ENCODE measurements around the gene ELF2.
"Not testable (repeated sequence)": the region's sequence is repeated elsewhere in the genome, so short reads cannot be mapped to it uniquely, and the experiment has no call there.

The ELF2 gene

GRCh38 chr4:139018971-139019758, 157.9 kb downstream of the ELF2 start:
- DNase-seq (ENCODE audit: low spot score), result no peak

DNA sequence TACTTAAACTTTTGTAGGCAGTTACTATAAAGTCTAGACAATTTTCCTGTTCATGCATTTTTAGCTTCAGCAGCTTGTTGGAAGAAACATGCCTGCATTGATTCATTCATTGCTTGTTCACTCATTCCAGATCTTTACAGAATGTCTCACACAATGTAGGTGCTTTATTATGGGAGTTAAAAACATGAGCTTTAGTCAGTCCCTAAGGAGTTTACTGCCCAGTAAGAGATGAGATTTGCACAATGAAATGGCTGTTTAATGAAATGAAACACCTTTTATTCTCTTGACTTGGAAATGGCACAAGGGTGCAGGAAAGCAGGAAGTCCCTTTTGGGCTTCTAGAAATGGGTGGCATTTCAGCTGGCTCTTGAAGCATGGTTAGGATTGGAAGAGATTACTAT, 158.5 kb downstream of the ELF2 start:
- no peak for DNase-seq (ENCODE audit: low spot score)

DNA sequence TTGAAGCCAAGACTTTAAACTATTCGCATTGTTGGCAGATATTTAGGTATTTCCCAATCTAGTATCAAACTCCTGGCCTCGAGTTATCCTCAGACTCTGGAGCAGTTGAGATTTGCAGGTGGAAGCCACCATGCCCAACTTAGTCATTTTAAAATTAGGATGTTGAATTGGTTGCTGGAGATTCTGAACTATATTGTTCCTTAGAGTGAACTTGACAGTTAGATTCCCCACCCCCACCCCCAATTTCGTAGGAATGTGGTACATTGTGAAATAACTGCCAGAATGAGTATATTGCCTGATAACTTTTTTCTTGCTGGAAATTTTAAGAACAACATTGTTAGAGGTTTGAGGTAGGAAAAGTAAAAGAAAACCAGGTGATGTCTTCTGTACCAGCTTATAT, 159.2 kb downstream of the ELF2 start:
- DNase-seq (ENCODE audit: low spot score), result no peak

GRCh38 chr4:139015948-139016471, 161.0 kb downstream of the ELF2 start:
- peak; percentile 63 for DNase-seq (ENCODE audit: low spot score)

- peak; percentile 92 for DNase-seq (ENCODE audit: low spot score)
Observed at GRCh38 chr4:139015269-139015947, 161.6 kb downstream of the ELF2 start, which contains the start of gene NOCT. Gene NOCT, plus strand, starts transcription at chr4:139015781. Its CDS starts 201 bp downstream, at chr4:139015982.

- peak; percentile 33 for DNase-seq (ENCODE audit: low spot score)
Observed at GRCh38 chr4:139014371-139015268, 162.4 kb downstream of the ELF2 start.

DNA sequence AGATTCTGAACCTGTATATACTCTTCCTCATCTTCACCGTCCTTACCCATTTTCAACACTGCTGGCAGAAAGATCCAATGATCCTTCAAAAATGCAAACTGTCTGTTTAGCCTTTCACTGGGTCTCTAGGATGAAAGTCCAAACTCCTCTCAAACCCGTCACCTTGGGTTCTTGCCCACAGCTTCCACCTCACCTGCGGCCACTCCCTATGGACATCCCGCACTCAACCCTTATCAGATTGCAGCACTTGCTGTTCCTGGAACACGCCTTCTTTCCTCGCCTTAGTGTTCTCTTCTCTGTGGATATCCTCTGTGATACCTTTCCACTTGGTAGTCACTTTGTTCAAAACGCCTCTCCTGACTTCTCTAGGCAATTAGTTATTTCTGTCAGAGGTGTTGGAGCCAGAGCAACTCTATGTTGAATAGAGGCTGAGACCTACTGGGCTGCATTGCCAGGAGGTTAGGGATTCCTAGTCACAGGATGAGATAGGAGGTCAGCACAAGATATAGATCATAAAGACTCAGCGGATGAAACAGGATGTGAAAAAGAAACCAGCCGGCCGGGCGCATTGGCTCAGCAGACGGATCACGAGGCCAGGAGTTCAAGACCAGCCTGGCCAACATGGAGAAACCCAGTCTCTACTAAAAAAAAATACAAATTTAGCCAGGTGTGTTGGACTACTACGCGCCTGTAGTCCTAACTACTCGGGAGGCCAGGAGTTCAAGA, 165.6 kb downstream of the ELF2 start:
- DNase-seq (ENCODE audit: low spot score), result no peak

DNA sequence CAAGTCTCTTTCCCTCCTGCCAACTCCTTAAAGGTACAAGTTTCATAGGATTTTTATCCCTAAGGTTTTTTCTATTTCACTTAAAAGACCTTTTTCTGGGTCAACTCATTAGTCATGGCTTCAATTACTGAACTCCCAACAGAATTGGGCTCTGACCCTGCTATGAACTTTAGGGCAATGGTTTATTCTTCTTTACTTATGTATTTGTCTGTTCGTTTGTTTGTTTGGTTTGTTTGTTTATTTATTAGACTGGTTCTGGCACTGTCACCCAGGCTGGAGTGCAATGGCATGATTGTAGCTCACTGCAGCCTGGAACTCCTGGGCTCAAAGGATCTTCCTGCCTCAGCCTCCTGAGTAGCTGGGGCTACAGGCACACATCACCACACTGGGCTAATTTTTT, 167.3 kb downstream of the ELF2 start:
- DNase-seq (ENCODE audit: low spot score), result no peak

GRCh38 chr4:139008278-139008677, 168.7 kb downstream of the ELF2 start:
- DNase-seq (ENCODE audit: low spot score), result not testable (repeated sequence)

- no peak for DNase-seq (ENCODE audit: low spot score)
Observed at GRCh38 chr4:139007640-139008039, 169.4 kb downstream of the ELF2 start.

Measured in NAMALWA (cell line).